Keratinocyte (primary cell): ENCODE measurements around the gene DLG1. TPM values are rescaled to one million over a fixed set of nuclear protein-coding genes. Genes with fewer than 3 reads are reported as not detected.

Experiments used
- DNase-seq: peaks from one replicate; pipeline ENCODE4 v3.0.0-alpha.2; 2011; ENCODE audit warnings: low read depth, missing footprints, low spot score
- FAIRE-seq: peaks from 2 replicates; lab custom pipeline; 2011; peaks lifted over from hg19 to GRCh38; lab: Jason Lieb, UNC
- H2AFZ ChIP-seq: 2 replicates; pipeline ENCODE4 v1.6.0; 2012; ENCODE audit warnings: low read length, control low read depth, inconsistent platforms; ENCODE audit not compliant: control insufficient read depth
- H3K27ac ChIP-seq: 2 replicates; pipeline ENCODE4 v1.5.1; 2011; ENCODE audit warnings: low read length; ENCODE audit not compliant: control insufficient read depth, insufficient read depth
- H3K27me3 ChIP-seq: 3 replicates; pipeline ENCODE4 v1.6.0; 2011; ENCODE audit warnings: low read length; ENCODE audit not compliant: control insufficient read depth, insufficient read depth; ENCODE audit errors: extremely low read depth
- H3K36me3 ChIP-seq, 2 experiments: 2 replicates in 1 of 2; 3 replicates in 1 of 2; pipeline ENCODE4 v1.5.1; 2011; ENCODE audit warnings: low read length in 2 of 2, mild to moderate bottlenecking in 1 of 2; ENCODE audit not compliant: control insufficient read depth in 2 of 2, insufficient read depth in 2 of 2; ENCODE audit errors: extremely low read depth in 1 of 2
- H3K4me1 ChIP-seq: 3 replicates; pipeline ENCODE4 v1.5.1; 2011; ENCODE audit warnings: low read length; ENCODE audit not compliant: control insufficient read depth, insufficient read depth; ENCODE audit errors: extremely low read depth
- H3K4me2 ChIP-seq: 3 replicates; pipeline ENCODE4 v1.6.0; 2011; ENCODE audit warnings: low read depth, low read length; ENCODE audit not compliant: control insufficient read depth, insufficient read depth; ENCODE audit errors: extremely low read depth
- H3K4me3 ChIP-seq, 3 experiments: fragments of 200-600 bp in 1 of 3; sonication (generic) in 1 of 3; 2 replicates in 2 of 3; 3 replicates in 1 of 3; pipeline ENCODE4 v1.5.1; 2011 to 2016; ENCODE audit warnings: low read length in 3 of 3, mild to moderate bottlenecking in 3 of 3, control low read depth in 2 of 3, inconsistent platforms in 1 of 3, low read depth in 1 of 3, mixed read lengths in 1 of 3, mixed run types in 1 of 3, moderate library complexity in 1 of 3; ENCODE audit not compliant: control insufficient read depth in 2 of 3, insufficient read depth in 2 of 3; ENCODE audit errors: extremely low read depth in 1 of 3
- H3K79me2 ChIP-seq: 2 replicates; pipeline ENCODE4 v1.6.0; 2012; ENCODE audit warnings: low read length; ENCODE audit not compliant: control insufficient read depth, insufficient read depth
- H3K9ac ChIP-seq: 3 replicates; pipeline ENCODE4 v1.6.0; 2011; ENCODE audit warnings: low read length; ENCODE audit not compliant: control insufficient read depth, insufficient read depth; ENCODE audit errors: extremely low read depth
- H3K9me1 ChIP-seq: 3 replicates; pipeline ENCODE4 v1.6.0; 2011; ENCODE audit warnings: low read length; ENCODE audit not compliant: control insufficient read depth, insufficient read depth; ENCODE audit errors: extremely low read depth
- H3K9me3 ChIP-seq: 2 replicates; pipeline ENCODE4 v1.5.1; 2012; ENCODE audit warnings: low read depth, low read length; ENCODE audit not compliant: control insufficient read depth
- H4K20me1 ChIP-seq: 3 replicates; pipeline ENCODE4 v1.6.0; 2011; ENCODE audit warnings: low read length; ENCODE audit not compliant: control insufficient read depth, insufficient read depth; ENCODE audit errors: extremely low read depth
- EZH2 ChIP-seq: IDR thresholded peaks from one replicate; pipeline ENCODE4 v1.6.1; 2012; ENCODE audit warnings: inconsistent platforms, mild to moderate bottlenecking, low read length, moderate library complexity
- dilution Hi-C: fragments of 300-500 bp; cut with MboI; formaldehyde crosslinking; loops from one replicate; pipeline ENCODE4 v1.7.0; 2020; ENCODE audit warnings: low sequenced_read_pairs; ENCODE audit not compliant: extremely low pct_ligation_motif_present
- polyA plus RNA-seq, 5 experiments: library from polyadenylated mRNA; depleted of rRNA in 3 of 5; stranded (reverse) in 3 of 5; stranded (forward) in 1 of 5; unstranded in 1 of 5; fragments of >200 nt; gene quantifications; 1 replicate in 1 of 5; 2 replicates in 3 of 5; 3 replicates in 1 of 5; pipeline versions ENCODE4 v1.2.1 to v1.2.3, GENCODE V29; 2011 to 2012; ENCODE audit warnings: missing spikeins in 2 of 5, low read depth in 1 of 5, low replicate concordance in 1 of 5
- TF ChIP-seq, protein P1 (sequence below), 3 experiments: IDR thresholded peaks in 1 of 3; conservative IDR thresholded peaks in 1 of 3; optimal IDR thresholded peaks in 1 of 3; 2 replicates in 2 of 3; 3 replicates in 1 of 3; pipeline versions ENCODE3 to v1.5.1; 2011; ENCODE audit warnings: low read length in 3 of 3, mild to moderate bottlenecking in 3 of 3, moderate library complexity in 2 of 3, control low read depth in 1 of 3, inconsistent platforms in 1 of 3; ENCODE audit not compliant: insufficient read depth in 2 of 3; ENCODE audit errors: extremely low read depth in 1 of 3

The DLG1 gene
- polyA plus RNA-seq, 1 donor (not counting 4 experiments of a cell fraction or from before 2014, with no cell fraction given) = 139 TPM

DNA sequence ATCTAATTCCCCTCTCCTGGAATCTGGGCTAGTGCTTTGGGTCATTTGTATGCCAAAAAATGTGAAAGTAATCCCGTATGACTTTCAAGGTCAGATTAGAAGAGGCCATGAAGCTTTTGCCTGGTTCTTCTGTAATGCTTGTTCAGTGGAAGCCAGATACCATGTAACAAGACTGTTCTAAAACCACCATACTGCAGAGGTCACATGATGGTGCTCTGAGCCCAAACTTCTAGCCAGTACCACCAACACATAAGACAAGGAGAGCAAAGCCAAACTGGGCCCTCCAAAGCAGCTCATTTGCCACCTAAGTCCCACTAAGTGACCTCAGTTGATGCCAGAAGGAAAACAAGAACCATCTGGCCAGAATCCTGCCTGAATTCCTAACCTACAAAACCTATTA lies 204.5 kb downstream of the DLG1 start:
- H3K79me2 ChIP-seq = no peaks in the 10 kb centered on the region
- no peaks in the 10 kb centered on the region for H4K20me1 ChIP-seq
- peaks cover 10% of the 10 kb centered on the region for H3K4me1 ChIP-seq
- DNase-seq (no peak), FAIRE-seq (peak; percentile 75)
- H3K27me3 ChIP-seq = no peaks in the 10 kb centered on the region
- H3K27ac ChIP-seq = no peak overlapping the region
- H3K9me1 ChIP-seq = peaks cover 2% of the 10 kb centered on the region
- H3K4me3 ChIP-seq = no peak overlapping the region
- H3K9me3 ChIP-seq = no peaks in the 10 kb centered on the region
- no peak overlapping the region for H3K4me2 ChIP-seq
- H3K36me3 ChIP-seq = peaks cover 4 to 6% of the 10 kb centered on the region in 2 experiments
- H3K9ac ChIP-seq = no peak overlapping the region
- dilution Hi-C loops = no loop called here
- no peak overlapping the region for H2AFZ ChIP-seq
- no peak for TF ChIP-seq EZH2

DNA sequence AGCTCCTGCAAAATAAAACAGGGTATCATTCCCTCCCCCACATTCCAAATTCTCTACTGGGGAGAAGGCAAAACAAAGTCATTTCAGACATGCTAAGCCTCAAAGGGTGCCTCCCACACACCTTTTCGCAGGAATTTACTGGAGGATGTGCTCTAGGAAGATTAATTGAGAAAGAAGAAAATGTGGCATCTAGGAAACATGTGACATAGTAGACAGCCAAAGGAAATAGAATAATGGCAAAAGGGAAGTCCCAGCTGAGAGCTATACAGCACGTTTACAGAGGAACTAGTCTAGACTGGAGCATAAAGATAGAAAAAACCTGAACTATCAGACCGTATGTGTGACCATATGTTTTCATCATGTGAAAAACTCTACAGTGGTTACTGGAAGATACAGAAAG lies 210.0 kb downstream of the DLG1 start:
- H3K79me2 ChIP-seq = no peaks in the 10 kb centered on the region
- H3K9me1 ChIP-seq = peaks cover 2% of the 10 kb centered on the region
- TF ChIP-seq EZH2 = no peak
- TF ChIP-seq, protein P1, sequence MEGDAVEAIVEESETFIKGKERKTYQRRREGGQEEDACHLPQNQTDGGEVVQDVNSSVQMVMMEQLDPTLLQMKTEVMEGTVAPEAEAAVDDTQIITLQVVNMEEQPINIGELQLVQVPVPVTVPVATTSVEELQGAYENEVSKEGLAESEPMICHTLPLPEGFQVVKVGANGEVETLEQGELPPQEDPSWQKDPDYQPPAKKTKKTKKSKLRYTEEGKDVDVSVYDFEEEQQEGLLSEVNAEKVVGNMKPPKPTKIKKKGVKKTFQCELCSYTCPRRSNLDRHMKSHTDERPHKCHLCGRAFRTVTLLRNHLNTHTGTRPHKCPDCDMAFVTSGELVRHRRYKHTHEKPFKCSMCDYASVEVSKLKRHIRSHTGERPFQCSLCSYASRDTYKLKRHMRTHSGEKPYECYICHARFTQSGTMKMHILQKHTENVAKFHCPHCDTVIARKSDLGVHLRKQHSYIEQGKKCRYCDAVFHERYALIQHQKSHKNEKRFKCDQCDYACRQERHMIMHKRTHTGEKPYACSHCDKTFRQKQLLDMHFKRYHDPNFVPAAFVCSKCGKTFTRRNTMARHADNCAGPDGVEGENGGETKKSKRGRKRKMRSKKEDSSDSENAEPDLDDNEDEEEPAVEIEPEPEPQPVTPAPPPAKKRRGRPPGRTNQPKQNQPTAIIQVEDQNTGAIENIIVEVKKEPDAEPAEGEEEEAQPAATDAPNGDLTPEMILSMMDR (optimal IDR thresholded peaks at IDR 0.05 in 1 of 3, IDR thresholded peaks at IDR 0.05 in 1 of 3, conservative IDR thresholded peaks at IDR 0.05 in 1 of 3; ENCODE audit: extremely low read depth in 1 of 3, insufficient read depth in 2 of 3, low read length in 3 of 3) = no peak
- peaks cover 9% of the 10 kb centered on the region for H3K4me1 ChIP-seq
- dilution Hi-C loops = no loop called here
- H3K4me2 ChIP-seq = no peak overlapping the region
- no peaks in the 10 kb centered on the region for H3K27me3 ChIP-seq
- peaks cover 3% of the 10 kb centered on the region for H4K20me1 ChIP-seq
- DNase-seq (no peak), FAIRE-seq (no peak)
- no peak overlapping the region for H3K9ac ChIP-seq
- H3K4me3 ChIP-seq = no peak overlapping the region
- no peak overlapping the region for H3K27ac ChIP-seq
- no peak overlapping the region for H2AFZ ChIP-seq
- H3K9me3 ChIP-seq = no peaks in the 10 kb centered on the region
- H3K36me3 ChIP-seq = peaks cover 1 to 5% of the 10 kb centered on the region in 2 experiments

DNA sequence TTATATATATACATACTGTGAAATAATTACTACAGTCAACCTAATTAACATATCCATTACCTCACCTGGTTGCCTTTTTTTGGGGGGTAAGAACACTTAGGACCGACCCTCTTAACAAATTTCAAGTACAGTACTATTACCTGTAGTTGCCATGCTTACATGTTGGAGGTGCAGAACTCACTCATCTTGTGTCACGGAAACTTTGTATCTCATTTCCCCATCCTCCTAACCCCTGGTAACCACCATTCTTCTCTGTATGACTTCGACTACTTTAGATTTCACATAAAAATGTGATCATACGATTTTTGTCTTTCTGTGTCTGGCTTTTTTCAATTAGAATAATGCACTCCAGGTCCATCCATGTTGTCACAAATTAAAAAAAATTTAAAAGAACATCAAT lies 213.3 kb downstream of the DLG1 start:
- Histone ChIP-seq H3K9ac (no peak overlapping the region), H3K9me1 (peaks cover 2% of the 10 kb centered on the region), H3K27me3 (no peaks in the 10 kb centered on the region), H3K4me1 (peaks cover 10% of the 10 kb centered on the region), H3K4me2 (no peak overlapping the region), H3K9me3 (no peaks in the 10 kb centered on the region), H3K36me3 (peaks cover 5 to 6% of the 10 kb centered on the region in 2 experiments), H3K4me3 (no peak overlapping the region), H2AFZ (no peak overlapping the region), H4K20me1 (peaks cover 3% of the 10 kb centered on the region), H3K27ac (no peak overlapping the region), H3K79me2 (no peaks in the 10 kb centered on the region)
- no peak for FAIRE-seq
- dilution Hi-C loops = no loop called here
- TF ChIP-seq, protein P1 (optimal IDR thresholded peaks at IDR 0.05 in 1 of 3, IDR thresholded peaks at IDR 0.05 in 1 of 3, conservative IDR thresholded peaks at IDR 0.05 in 1 of 3; ENCODE audit: extremely low read depth in 1 of 3, insufficient read depth in 2 of 3, low read length in 3 of 3) = no peak
- no peak for TF ChIP-seq EZH2
- DNase-seq = no peak
